H1 (cell line): Measurements from ENCODE around the gene UBE2D2. TPM values are rescaled to one million over a fixed set of nuclear protein-coding genes. Genes with fewer than 3 reads are reported as not detected.

Source experiments
- CTCF ChIA-PET: fragments of 300-600 bp; sonication (Branson Sonifier 250); formaldehyde crosslinking; loops from one replicate; lab custom pipeline; 2021; ENCODE audit not compliant: partially characterized antibody; lab: Charles Lee
- POLR2A ChIA-PET: fragments of 300-600 bp; sonication (Branson Sonifier 250); formaldehyde crosslinking; loops from one replicate; lab custom pipeline; 2021; ENCODE audit warnings: inconsistent platforms; ENCODE audit not compliant: partially characterized antibody; lab: Charles Lee
- DNase-seq, 2 experiments: peaks; one replicate each; pipeline versions ENCODE4 v3.0.0 to v3.0.0-alpha.2; 2010 to 2022; ENCODE audit warnings: low spot score in 2 of 2, low read depth in 1 of 2, mixed read lengths in 1 of 2
- FAIRE-seq: peaks from 2 replicates; lab custom pipeline; 2011; peaks lifted over from hg19 to GRCh38; lab: Jason Lieb, UNC
- H2AFZ ChIP-seq: 2 replicates; pipeline ENCODE4 v1.8.1; 2012; ENCODE audit warnings: low read length, inconsistent platforms
- H2AK5ac ChIP-seq: 2 replicates; pipeline ENCODE4 v1.6.1; 2013; ENCODE audit warnings: low read depth, low read length
- H2BK120ac ChIP-seq: replicated peaks from 2 replicates; pipeline ENCODE3; 2013; ENCODE audit warnings: low read depth, low read length, inconsistent platforms
- H2BK12ac ChIP-seq: 2 replicates; pipeline ENCODE4 v1.6.1; 2013; ENCODE audit warnings: low read depth, low read length
- H2BK15ac ChIP-seq: 2 replicates; pipeline ENCODE4 v1.6.1; 2013; ENCODE audit warnings: low read length
- H2BK20ac ChIP-seq: 2 replicates; pipeline ENCODE4 v1.6.1; 2013; ENCODE audit warnings: low read length
- H2BK5ac ChIP-seq: 2 replicates; pipeline ENCODE4 v1.6.1; 2013; ENCODE audit warnings: low read depth, low read length
- H3K14ac ChIP-seq: 2 replicates; pipeline ENCODE4 v1.6.1; 2013; ENCODE audit warnings: inconsistent platforms; ENCODE audit not compliant: insufficient read length
- H3K18ac ChIP-seq: 2 replicates; pipeline ENCODE4 v1.6.1; 2013; ENCODE audit warnings: low read length; ENCODE audit errors: extremely low read depth
- H3K23ac ChIP-seq: 2 replicates; pipeline ENCODE4 v1.6.1; 2013; ENCODE audit warnings: inconsistent platforms; ENCODE audit not compliant: insufficient read length
- H3K23me2 ChIP-seq: 2 replicates; pipeline ENCODE4 v1.6.1; 2013; ENCODE audit warnings: low read depth, low read length
- H3K27ac ChIP-seq: 2 replicates; pipeline ENCODE4 v1.6.1; 2011; ENCODE audit warnings: low read depth, low read length, inconsistent platforms
- H3K27me3 ChIP-seq, 4 experiments: replicated peaks in 1 of 4; 1 replicate in 1 of 4; 2 replicates in 3 of 4; pipeline versions ENCODE4 v1.6.1 to v1.8.1; 2011 to 2013; ENCODE audit warnings: low read length in 3 of 4, mild to moderate bottlenecking in 3 of 4, inconsistent platforms in 2 of 4, mixed read lengths in 2 of 4, moderate library complexity in 1 of 4; ENCODE audit not compliant: control insufficient read depth in 3 of 4, insufficient read depth in 3 of 4; ENCODE audit errors: extremely low read depth in 1 of 4
- H3K36me3 ChIP-seq, 4 experiments: 2 replicates each; pipeline versions ENCODE4 v1.6.1 to v1.8.1; 2011 to 2013; ENCODE audit warnings: mild to moderate bottlenecking in 4 of 4, low read length in 3 of 4, moderate library complexity in 2 of 4, control low read depth in 1 of 4, inconsistent platforms in 1 of 4; ENCODE audit not compliant: insufficient read depth in 4 of 4, control insufficient read depth in 2 of 4
- H3K4ac ChIP-seq: replicated peaks from 2 replicates; pipeline ENCODE3; 2013; ENCODE audit warnings: low read length, low read depth, mixed read lengths, inconsistent platforms; ENCODE audit not compliant: insufficient read length
- H3K4me1 ChIP-seq, 4 experiments: replicated peaks in 1 of 4; 1 replicate in 1 of 4; 2 replicates in 3 of 4; pipeline versions ENCODE4 v1.6.1 to v1.8.1; 2011 to 2013; ENCODE audit warnings: low read length in 3 of 4, inconsistent platforms in 2 of 4, mixed read lengths in 1 of 4; ENCODE audit not compliant: insufficient read depth in 4 of 4, control insufficient read depth in 3 of 4
- H3K4me2 ChIP-seq, 2 experiments: 2 replicates each; pipeline versions ENCODE4 v1.6.1 to v1.8.1; 2011 to 2013; ENCODE audit warnings: low read depth in 2 of 2, low read length in 2 of 2, control low read depth in 1 of 2, inconsistent platforms in 1 of 2, mild to moderate bottlenecking in 1 of 2; ENCODE audit not compliant: insufficient read depth in 1 of 2
- H3K4me3 ChIP-seq, 4 experiments: fragments of 200-600, 300-600 bp in 1 of 4; sonication (generic), shearing (Covaris generic), sonication (Bioruptor Twin) in 1 of 4; 2 replicates each; pipeline versions ENCODE4 v1.5.1 to v1.8.1; 2011 to 2016; ENCODE audit warnings: low read length in 4 of 4, low read depth in 3 of 4, control low read depth in 2 of 4, inconsistent platforms in 2 of 4, mild to moderate bottlenecking in 2 of 4, mixed read lengths in 1 of 4, moderate library complexity in 1 of 4; ENCODE audit not compliant: insufficient read depth in 2 of 4; ENCODE audit errors: extremely low read depth in 1 of 4
- H3K56ac ChIP-seq: replicated peaks from 2 replicates; pipeline ENCODE3; 2013; ENCODE audit warnings: low read depth, mild to moderate bottlenecking, mixed read lengths, low read length, inconsistent platforms; ENCODE audit not compliant: insufficient read length
- H3K79me1 ChIP-seq: 2 replicates; pipeline ENCODE4 v1.6.1; 2013; ENCODE audit warnings: low read depth, low read length, control low read depth
- H3K79me2 ChIP-seq, 2 experiments: 2 replicates each; pipeline versions ENCODE4 v1.6.1 to v1.8.1; 2012 to 2013; ENCODE audit warnings: low read length in 2 of 2, mild to moderate bottlenecking in 2 of 2, inconsistent platforms in 1 of 2; ENCODE audit not compliant: insufficient read depth in 2 of 2, control insufficient read depth in 1 of 2
- H3K9ac ChIP-seq, 4 experiments: replicated peaks in 1 of 4; 1 replicate in 1 of 4; 2 replicates in 3 of 4; pipeline versions ENCODE4 v1.6.1 to v1.8.1; 2011 to 2013; ENCODE audit warnings: low read depth in 3 of 4, low read length in 3 of 4, control low read depth in 2 of 4, mild to moderate bottlenecking in 2 of 4, moderate library complexity in 2 of 4, inconsistent platforms in 1 of 4; ENCODE audit errors: extremely low read depth in 1 of 4
- H3K9me3 ChIP-seq, 2 experiments: 2 replicates each; pipeline versions ENCODE4 v1.6.1 to v1.8.1; 2012 to 2013; ENCODE audit warnings: mild to moderate bottlenecking in 2 of 2, moderate library complexity in 2 of 2, control low read depth in 1 of 2, inconsistent platforms in 1 of 2, low read depth in 1 of 2, low read length in 1 of 2, mixed read lengths in 1 of 2; ENCODE audit not compliant: insufficient read depth in 2 of 2
- H4K20me1 ChIP-seq, 2 experiments: replicated peaks in 1 of 2; 2 replicates each; pipeline versions ENCODE3 to v1.8.1; 2011 to 2013; ENCODE audit warnings: inconsistent platforms in 2 of 2, low read length in 2 of 2, mild to moderate bottlenecking in 1 of 2; ENCODE audit not compliant: insufficient read depth in 2 of 2, control insufficient read depth in 1 of 2
- H4K5ac ChIP-seq: 2 replicates; pipeline ENCODE4 v1.6.1; 2013; ENCODE audit warnings: low read length, low read depth, mixed read lengths, inconsistent platforms; ENCODE audit not compliant: insufficient read length
- H4K8ac ChIP-seq: 2 replicates; pipeline ENCODE4 v1.8.0; 2013; ENCODE audit warnings: mild to moderate bottlenecking, moderate library complexity, low read length, inconsistent platforms; ENCODE audit not compliant: insufficient read depth; ENCODE audit errors: extremely low read depth
- H4K91ac ChIP-seq: replicated peaks from 2 replicates; pipeline ENCODE3; 2013; ENCODE audit warnings: low read length, mixed read lengths, inconsistent platforms; ENCODE audit not compliant: insufficient read length
- CREB1 ChIP-seq: IDR thresholded peaks from 2 replicates; pipeline ENCODE4 v1.6.1; 2012; ENCODE audit warnings: inconsistent platforms
- JUN ChIP-seq: IDR thresholded peaks from 2 replicates; pipeline ENCODE4 v1.6.1; 2011; ENCODE audit warnings: low read depth, mild to moderate bottlenecking, improper control_type of control experiment, low read length
- KDM5A ChIP-seq: fragments of 200-600 bp; IDR thresholded peaks from 2 replicates; pipeline ENCODE4 v1.7.1; 2012; ENCODE audit warnings: mild to moderate bottlenecking, low read length, inconsistent platforms, mixed read lengths
- POU5F1 ChIP-seq: IDR thresholded peaks from 2 replicates; pipeline ENCODE4 v1.6.1; 2011; ENCODE audit warnings: low read depth, mild to moderate bottlenecking, low read length, moderate library complexity
- RAD21 ChIP-seq, 2 experiments: IDR thresholded peaks in 1 of 2; conservative IDR thresholded peaks in 1 of 2; 2 replicates each; pipeline ENCODE4 v1.6.1; 2011; ENCODE audit warnings: low read depth in 2 of 2, low read length in 2 of 2, improper control_type of control experiment in 1 of 2, inconsistent platforms in 1 of 2, mild to moderate bottlenecking in 1 of 2, moderate library complexity in 1 of 2
- RFX5 ChIP-seq: IDR thresholded peaks from 2 replicates; pipeline ENCODE4 v1.6.1; 2011; ENCODE audit warnings: low read depth, low read length, improper control_type of control experiment, borderline replicate concordance
- WGBS, 2 experiments: shearing (Covaris generic) in 1 of 2; methylation state at CpG; one replicate each; pipeline versions ENCODE4 v1.1.6 to v1.1.7; 2013 to 2015; ENCODE audit warnings: low lambda C conversion rate in 2 of 2, mixed read lengths in 2 of 2, inconsistent platforms in 1 of 2, low coverage in 1 of 2, missing lambda C conversion rate in 1 of 2; ENCODE audit not compliant: insufficient replicate concordance in 2 of 2, insufficient coverage in 1 of 2, insufficient read length in 1 of 2; ENCODE audit errors: extremely low coverage in 1 of 2, missing lambda C conversion rate in 1 of 2; 5-methylcytosine and 5-hydroxymethylcytosine counted together
- polyA plus RNA-seq, 7 experiments: library from polyadenylated mRNA; depleted of rRNA in 3 of 7; stranded (reverse) in 5 of 7; unstranded in 2 of 7; fragments of >200 nt in 5 of 7; fragments of 200-250 nt in 2 of 7; gene quantifications; 1 replicate in 5 of 7; 2 replicates in 1 of 7; 4 replicates in 1 of 7; pipeline versions ENCODE4 v1.2.1 to v1.2.3, GENCODE V29; 2011 to 2013; ENCODE audit warnings: missing spikeins in 2 of 7, mixed read lengths in 2 of 7
- total RNA-seq: library from RNA; stranded (reverse); fragmentation: NEBNext Ultra II Directional; extraction: Animal tissue kit (Norgen Biotek cat#: 25700); gene quantifications from 2 replicates; pipeline ENCODE4 v1.2.1, GENCODE V29; 2021
- TF ChIP-seq, protein P1 (sequence below), 3 experiments: IDR thresholded peaks; 1 replicate in 2 of 3; 2 replicates in 1 of 3; pipeline versions ENCODE4 v1.5.1 to v1.6.1; 2011; ENCODE audit warnings: low read length in 3 of 3, mild to moderate bottlenecking in 3 of 3, inconsistent platforms in 2 of 3, low read depth in 1 of 3, moderate library complexity in 1 of 3; ENCODE audit not compliant: insufficient read depth in 1 of 3; ENCODE audit errors: control extremely low read depth in 1 of 3

UBE2D2 gene
- total and polyA plus RNA-seq, 2 of the 8 experiments (the other 6 are each of a cell fraction or from before 2014, with no cell fraction given): 66.9 to 203 TPM

- DNase-seq: no peak
- H3K36me3 ChIP-seq: no peaks in the 10 kb centered on the region; a peak in 1 of 8 replicates
- H3K4me3 ChIP-seq: no peak overlapping the region
- no peaks in the 10 kb centered on the region for H3K27me3 ChIP-seq
- no peak overlapping the region for H3K9ac ChIP-seq
- H3K4ac ChIP-seq: no peak overlapping the region
- H2AFZ ChIP-seq: no peak overlapping the region
- TF ChIP-seq KDM5A: no peak
- TF ChIP-seq RAD21 (IDR thresholded peaks at IDR 0.05 in 1 of 2, conservative IDR thresholded peaks at IDR 0.05 in 1 of 2; ENCODE audit: low read depth in 2 of 2, low read length in 2 of 2): no peak
- no peak for TF ChIP-seq POU5F1
- TF ChIP-seq CREB1: no peak
- TF ChIP-seq, protein P1, sequence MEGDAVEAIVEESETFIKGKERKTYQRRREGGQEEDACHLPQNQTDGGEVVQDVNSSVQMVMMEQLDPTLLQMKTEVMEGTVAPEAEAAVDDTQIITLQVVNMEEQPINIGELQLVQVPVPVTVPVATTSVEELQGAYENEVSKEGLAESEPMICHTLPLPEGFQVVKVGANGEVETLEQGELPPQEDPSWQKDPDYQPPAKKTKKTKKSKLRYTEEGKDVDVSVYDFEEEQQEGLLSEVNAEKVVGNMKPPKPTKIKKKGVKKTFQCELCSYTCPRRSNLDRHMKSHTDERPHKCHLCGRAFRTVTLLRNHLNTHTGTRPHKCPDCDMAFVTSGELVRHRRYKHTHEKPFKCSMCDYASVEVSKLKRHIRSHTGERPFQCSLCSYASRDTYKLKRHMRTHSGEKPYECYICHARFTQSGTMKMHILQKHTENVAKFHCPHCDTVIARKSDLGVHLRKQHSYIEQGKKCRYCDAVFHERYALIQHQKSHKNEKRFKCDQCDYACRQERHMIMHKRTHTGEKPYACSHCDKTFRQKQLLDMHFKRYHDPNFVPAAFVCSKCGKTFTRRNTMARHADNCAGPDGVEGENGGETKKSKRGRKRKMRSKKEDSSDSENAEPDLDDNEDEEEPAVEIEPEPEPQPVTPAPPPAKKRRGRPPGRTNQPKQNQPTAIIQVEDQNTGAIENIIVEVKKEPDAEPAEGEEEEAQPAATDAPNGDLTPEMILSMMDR (IDR thresholded peaks at IDR 0.05; ENCODE audit: control extremely low read depth in 1 of 3, insufficient read depth in 1 of 3, low read depth in 1 of 3, low read length in 3 of 3): no peak
- no peak for TF ChIP-seq JUN
- TF ChIP-seq RFX5: no peak
- no peak overlapping the region for H2BK12ac ChIP-seq
- no peak overlapping the region for H3K56ac ChIP-seq
- peaks cover 20% of the 10 kb centered on the region for H3K79me1 ChIP-seq
- no peak overlapping the region for H2BK5ac ChIP-seq
- CTCF ChIA-PET: interaction anchor here (0.8 to 2.1 kb wide), 3 partner anchors 9 to 90 kb away, joined by 3 to 6 read pairs (median 3); no protein-coding TSS in a partner anchor
- WGBS, 2 experiments: 91% methylated on average over 3 of the region's 3 CpGs; no CpG with 5 or more reads in 1 of the 2 experiments
- no peak overlapping the region for H2BK15ac ChIP-seq
- H3K4me1 ChIP-seq: no peaks in the 10 kb centered on the region
- no peak for FAIRE-seq
- no peaks in the 10 kb centered on the region for H3K23me2 ChIP-seq
- H3K4me2 ChIP-seq: no peak overlapping the region
- H3K23ac ChIP-seq: no peak overlapping the region
- H2BK120ac ChIP-seq: no peak overlapping the region
- H3K9me3 ChIP-seq: no peaks in the 10 kb centered on the region
- H3K79me2 ChIP-seq: peaks cover 5 to 94% of the 10 kb centered on the region in 2 experiments
- H2BK20ac ChIP-seq: no peak overlapping the region
- H4K8ac ChIP-seq: no peak overlapping the region
- H4K5ac ChIP-seq: no peak overlapping the region
- H2AK5ac ChIP-seq: no peak overlapping the region
- H3K27ac ChIP-seq: no peak overlapping the region
- peaks cover 10 to 16% of the 10 kb centered on the region in 2 experiments for H4K20me1 ChIP-seq
- H3K18ac ChIP-seq: no peak overlapping the region
- POLR2A ChIA-PET: interaction anchor here (0.9 kb wide), 1 partner anchor 19 kb away, joined by 3 read pairs; no protein-coding TSS in a partner anchor
- no peak overlapping the region for H4K91ac ChIP-seq
- H3K14ac ChIP-seq: no peak overlapping the region
These were observed 23.0 kb downstream of the UBE2D2 start for GRCh38 chr5:139584137-139584536.
